GM21423 (cell line): ENCODE data around the gene OR4E1.
"Not testable (repeated sequence)": the region's sequence is repeated elsewhere in the genome, so short reads cannot be mapped to it uniquely, and the experiment has no call there.

Experiments
- ATAC-seq: cut with Tn5 transposase; IDR thresholded peaks from one replicate; pipeline ENCODE4 v1.9.1; 2021; ENCODE audit warnings: mild to moderate bottlenecking, moderate library complexity; ENCODE audit not compliant: unreplicated experiment

The OR4E1 gene

DNA sequence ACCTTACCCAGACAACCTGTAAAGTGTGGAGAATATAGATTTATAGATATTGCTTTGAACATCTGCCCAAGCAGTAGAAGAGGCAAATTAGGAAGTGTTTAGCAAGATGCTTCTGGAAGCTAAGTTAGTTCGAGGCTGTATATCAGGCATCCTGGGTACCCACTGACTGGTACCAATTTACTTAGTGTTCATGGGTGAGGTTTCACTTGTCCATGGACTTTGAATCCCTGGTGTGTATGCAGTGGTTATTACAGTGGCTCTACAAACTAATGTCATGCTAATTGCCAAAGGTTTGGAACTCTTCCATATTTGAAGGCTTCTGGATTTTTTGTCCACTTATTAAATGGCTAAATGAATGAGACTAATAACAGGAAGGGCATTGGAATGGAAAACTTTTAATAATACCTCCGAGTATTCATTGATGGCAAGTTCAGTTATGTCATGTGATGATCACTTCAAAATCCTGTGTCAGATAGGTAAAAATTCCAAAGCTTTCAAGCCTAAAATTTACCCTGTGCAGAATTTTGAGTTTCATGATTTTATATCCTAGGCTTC, 20.2 kb downstream of the OR4E1 start, which contains the start of gene OR4E2:
TSS of gene OR4E2 (plus strand) at position 505 of the 555 bp plus-strand sequence. CDS start 11,248 bp downstream, outside the sequence.
- no peak for ATAC-seq

DNA sequence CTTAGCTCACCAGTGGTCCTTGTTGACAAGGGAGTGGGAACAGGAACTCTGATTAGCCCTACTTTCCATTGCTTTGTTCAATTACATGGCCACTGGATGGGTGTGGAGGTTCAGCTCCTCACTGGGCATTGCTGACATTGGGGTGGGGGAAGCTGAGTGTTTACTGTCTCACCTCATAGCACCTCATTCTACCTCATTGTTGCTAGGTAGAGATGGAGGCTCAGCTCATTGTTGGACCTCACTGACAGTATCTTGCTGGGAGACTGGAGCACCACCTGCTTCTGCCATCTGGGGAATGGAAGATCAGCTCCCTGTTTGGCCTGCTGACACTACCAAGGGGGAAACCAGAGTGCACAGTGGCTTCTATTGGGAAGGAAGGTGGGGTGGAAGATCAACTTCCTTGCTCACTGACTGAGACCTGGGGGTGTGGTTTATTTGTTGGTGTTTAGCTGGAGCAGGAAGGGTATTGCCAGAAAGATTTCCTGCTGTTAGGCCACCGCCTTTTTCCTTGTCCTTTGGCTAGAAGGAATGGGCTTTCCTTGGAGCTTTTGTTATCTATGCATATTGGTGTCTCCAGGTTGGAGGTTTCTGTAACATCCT, 21.3 kb downstream of the OR4E1 start:
- no peak for ATAC-seq

DNA sequence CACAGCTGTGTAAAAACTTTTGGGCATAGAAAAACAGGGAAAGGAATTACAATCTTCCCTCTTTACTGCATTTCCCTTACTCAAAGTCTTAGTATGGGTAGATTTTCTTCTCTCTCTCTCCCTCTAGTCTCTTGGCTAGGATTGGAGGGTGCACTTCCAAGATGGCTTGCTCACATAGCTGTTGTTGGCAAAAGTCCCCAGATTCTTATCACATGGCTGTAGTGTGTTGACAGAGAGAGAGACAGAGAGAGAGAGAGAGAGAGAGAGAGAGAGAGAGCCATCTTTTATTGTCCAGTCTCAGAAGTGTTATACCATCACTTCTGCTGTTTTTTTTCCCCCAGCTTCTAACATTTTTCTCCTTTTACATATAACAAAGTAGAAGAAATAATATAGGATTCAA, 26.2 kb downstream of the OR4E1 start:
- no peak for ATAC-seq

DNA sequence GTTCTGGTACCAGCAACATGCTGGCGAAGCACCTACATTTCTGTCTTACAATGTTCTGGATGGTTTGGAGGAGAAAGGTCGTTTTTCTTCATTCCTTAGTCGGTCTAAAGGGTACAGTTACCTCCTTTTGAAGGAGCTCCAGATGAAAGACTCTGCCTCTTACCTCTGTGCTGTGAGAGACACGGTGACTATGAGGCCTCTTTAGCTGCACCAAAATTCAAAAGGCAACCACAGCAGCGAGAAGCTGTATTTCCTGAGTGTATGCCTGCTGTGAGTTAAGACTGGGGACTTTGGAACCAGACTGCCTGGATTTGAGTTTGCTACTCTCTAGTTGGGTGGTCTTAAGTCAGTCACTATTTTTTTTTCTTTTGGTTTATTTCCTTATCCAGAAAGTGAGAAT, 30.2 kb downstream of the OR4E1 start:
- ATAC-seq, result no peak

DNA sequence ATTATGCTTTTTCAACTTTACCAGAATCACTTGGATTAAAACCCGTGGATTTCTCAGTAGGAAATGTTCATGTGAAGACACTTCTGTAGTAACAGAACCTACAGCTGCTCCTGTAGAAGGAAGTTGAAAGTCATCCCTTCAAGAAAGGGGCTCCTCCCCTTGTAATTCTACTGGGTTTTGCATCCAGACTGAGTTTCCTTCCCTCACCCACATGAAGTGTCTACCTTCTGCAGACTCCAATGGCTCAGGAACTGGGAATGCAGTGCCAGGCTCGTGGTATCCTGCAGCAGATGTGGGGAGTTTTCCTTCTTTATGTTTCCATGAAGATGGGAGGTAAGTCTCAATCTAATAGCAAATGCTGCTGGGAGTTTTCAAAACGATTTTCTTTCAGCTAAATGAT, 30.9 kb downstream of the OR4E1 start:
- no peak for ATAC-seq

DNA sequence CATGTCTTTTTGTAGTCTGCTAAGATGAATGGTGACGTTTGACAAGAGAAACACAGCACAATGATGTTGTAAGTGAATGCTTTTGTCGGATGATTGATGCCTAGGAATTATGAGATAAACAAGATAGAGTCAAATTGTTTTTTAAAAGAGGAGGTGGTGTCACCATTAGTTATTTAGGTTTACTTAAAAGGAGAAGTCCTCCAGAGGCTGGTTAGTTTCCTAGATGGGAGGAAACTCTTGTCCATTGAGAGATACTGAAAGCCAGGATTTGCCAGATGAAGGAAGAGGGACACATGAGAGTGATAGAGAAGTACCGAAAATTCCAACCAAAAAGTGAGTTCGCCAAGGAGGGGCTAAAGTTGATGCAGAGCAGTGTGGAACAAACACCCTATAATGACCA, 38.8 kb downstream of the OR4E1 start, which contains the start of gene OR10G2:
TSS of gene OR10G2 (minus strand) at position 101 of the 400 bp plus-strand sequence. CDS start at position 3, 98 bp downstream.
- ATAC-seq, result no peak

DNA sequence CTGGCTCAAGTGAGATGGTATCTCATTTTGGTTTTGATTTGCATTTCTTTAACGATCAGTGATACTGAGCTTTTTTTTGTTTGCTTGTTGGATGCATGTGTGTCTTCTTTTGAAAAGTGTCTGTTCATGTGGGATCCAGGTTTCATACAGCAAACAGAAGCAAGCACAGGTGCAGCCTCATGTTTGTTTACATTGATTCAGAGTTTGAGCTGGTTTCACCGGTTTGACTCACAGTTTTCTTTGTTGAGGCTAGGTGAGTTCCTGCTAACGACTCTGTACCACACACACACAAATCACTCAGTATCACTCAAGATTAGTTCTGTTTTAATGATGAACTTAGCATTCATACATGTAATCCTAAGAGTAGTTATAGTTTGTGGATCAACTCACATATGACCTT, 42.5 kb downstream of the OR4E1 start:
- no peak for ATAC-seq

DNA sequence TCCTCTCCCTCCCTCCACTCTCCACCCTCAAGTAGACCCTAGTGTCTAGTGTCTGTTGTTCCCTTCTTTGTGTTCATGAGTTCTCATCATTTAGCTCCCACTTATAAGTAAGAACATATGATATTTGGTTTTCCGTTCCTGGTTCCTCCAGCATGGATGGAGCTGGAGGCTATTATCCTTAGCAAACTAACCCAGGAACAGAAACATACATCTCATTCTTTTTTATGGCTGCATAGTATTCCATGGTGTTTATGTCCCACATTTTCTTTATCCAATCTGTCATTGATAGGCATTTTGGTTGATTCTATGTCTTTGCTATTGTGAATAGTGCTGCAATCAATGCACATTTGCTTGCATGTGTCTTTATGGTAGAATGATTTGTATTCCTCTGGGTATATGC, 43.1 kb downstream of the OR4E1 start:
- not testable (repeated sequence) for ATAC-seq

DNA sequence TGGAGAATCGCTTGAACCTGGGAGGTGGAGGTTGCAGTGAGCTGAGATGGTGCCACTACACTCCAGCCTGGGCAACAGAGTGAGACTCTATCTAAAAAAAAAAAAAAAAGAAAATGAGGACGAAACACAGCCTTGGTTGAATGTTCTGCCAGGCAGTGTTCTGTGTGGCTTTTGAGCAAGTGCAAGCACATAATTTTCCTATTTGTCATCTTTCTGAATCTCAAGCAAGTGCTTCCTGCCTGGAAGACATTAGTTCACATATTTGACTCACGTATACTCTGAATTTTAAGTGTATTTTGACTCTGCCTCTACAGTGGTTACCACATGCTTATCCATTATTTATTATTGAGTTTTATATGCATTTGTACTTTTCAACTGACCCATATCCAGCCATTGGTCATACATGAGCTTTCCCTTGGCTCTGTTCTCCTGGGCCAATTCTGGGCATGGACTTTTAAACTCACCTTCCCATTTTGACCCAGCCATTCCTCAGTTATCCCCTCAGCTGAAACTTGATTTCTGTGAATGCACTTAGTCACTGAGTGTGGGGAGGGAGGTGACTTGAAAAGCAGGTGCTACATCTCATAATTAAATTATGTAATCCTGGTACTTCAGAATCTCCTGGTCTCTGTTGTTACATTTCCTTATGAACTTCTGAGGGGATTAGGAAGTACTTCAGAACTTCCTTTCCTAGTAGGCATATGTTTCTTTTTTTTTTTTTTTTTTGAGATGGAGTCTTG, 47.0 kb downstream of the OR4E1 start:
- no peak for ATAC-seq
